HEK293 (cell line): ENCODE measurements around the gene HEPHL1.

Source experiments
- KLF10 ChIP-seq: fragments of 450-650 bp; IDR thresholded peaks from 2 replicates; pipeline ENCODE4 v1.5.1; 2018; ENCODE audit warnings: missing biosample characterization, mild to moderate bottlenecking, missing genetic modification characterization
- SP2 ChIP-seq: fragments of 450-650 bp; formaldehyde crosslinking; IDR thresholded peaks from 2 replicates; pipeline ENCODE4 v1.5.1; 2016; ENCODE audit warnings: missing biosample characterization, missing genetic modification characterization
- TCF7L2 ChIP-seq: IDR thresholded peaks from 2 replicates; pipeline ENCODE4 v1.6.1; 2011; ENCODE audit warnings: low read depth, mild to moderate bottlenecking, inconsistent platforms, low read length, moderate library complexity, borderline replicate concordance
- ZBTB8A ChIP-seq: fragments of 450-650 bp; formaldehyde crosslinking; IDR thresholded peaks from 2 replicates; pipeline ENCODE4 v1.5.1; 2016; ENCODE audit warnings: missing biosample characterization, missing genetic modification characterization
- ZNF24 ChIP-seq: fragments of 450-650 bp; formaldehyde crosslinking; IDR thresholded peaks from 2 replicates; pipeline ENCODE4 v1.5.1; 2016; ENCODE audit warnings: missing biosample characterization, missing genetic modification characterization
- ZNF514 ChIP-seq: fragments of 450-650 bp; formaldehyde crosslinking; IDR thresholded peaks from 2 replicates; pipeline ENCODE4 v1.5.1; 2016; ENCODE audit warnings: missing biosample characterization, missing genetic modification characterization
- TF ChIP-seq, protein P1 (sequence below): fragments of 450-650 bp; formaldehyde crosslinking; IDR thresholded peaks from 2 replicates; pipeline ENCODE4 v1.5.1; 2016; ENCODE audit warnings: missing biosample characterization, missing genetic modification characterization
- TF ChIP-seq, protein P2 (sequence below): fragments of 450-650 bp; formaldehyde crosslinking; IDR thresholded peaks from 2 replicates; pipeline ENCODE4 v1.5.1; 2017; ENCODE audit warnings: missing biosample characterization, mild to moderate bottlenecking, missing genetic modification characterization, moderate library complexity

DNA sequence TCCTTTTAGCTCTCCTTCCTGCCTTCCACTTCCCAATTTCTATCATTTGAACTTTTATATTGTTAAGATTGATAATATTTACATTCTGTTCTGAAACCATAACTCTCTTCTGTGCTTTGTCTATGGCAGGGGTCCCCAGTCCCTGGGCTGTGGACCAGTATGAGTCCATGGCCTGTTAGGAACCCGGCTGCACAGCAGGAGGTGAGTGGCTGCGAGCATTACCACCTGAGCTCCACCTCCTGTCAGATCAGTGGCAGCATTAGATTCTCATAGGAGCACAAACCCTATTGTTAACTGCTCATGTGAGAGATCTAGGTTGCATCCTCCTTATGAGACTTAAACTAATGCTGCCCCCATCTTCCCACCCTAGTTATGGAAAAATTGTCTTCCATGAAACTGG, 48.4 kb upstream of the HEPHL1 start:
- TF ChIP-seq TCF7L2, result no peak
- TF ChIP-seq, protein P1, sequence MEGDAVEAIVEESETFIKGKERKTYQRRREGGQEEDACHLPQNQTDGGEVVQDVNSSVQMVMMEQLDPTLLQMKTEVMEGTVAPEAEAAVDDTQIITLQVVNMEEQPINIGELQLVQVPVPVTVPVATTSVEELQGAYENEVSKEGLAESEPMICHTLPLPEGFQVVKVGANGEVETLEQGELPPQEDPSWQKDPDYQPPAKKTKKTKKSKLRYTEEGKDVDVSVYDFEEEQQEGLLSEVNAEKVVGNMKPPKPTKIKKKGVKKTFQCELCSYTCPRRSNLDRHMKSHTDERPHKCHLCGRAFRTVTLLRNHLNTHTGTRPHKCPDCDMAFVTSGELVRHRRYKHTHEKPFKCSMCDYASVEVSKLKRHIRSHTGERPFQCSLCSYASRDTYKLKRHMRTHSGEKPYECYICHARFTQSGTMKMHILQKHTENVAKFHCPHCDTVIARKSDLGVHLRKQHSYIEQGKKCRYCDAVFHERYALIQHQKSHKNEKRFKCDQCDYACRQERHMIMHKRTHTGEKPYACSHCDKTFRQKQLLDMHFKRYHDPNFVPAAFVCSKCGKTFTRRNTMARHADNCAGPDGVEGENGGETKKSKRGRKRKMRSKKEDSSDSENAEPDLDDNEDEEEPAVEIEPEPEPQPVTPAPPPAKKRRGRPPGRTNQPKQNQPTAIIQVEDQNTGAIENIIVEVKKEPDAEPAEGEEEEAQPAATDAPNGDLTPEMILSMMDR (tag by site-specific recombination), result no peak
- TF ChIP-seq ZBTB8A (tag by site-specific recombination), result no peak
- no peak for TF ChIP-seq ZNF514 (tag by site-specific recombination)
- TF ChIP-seq KLF10 (tag by site-specific recombination), result no peak
- TF ChIP-seq, protein P2, sequence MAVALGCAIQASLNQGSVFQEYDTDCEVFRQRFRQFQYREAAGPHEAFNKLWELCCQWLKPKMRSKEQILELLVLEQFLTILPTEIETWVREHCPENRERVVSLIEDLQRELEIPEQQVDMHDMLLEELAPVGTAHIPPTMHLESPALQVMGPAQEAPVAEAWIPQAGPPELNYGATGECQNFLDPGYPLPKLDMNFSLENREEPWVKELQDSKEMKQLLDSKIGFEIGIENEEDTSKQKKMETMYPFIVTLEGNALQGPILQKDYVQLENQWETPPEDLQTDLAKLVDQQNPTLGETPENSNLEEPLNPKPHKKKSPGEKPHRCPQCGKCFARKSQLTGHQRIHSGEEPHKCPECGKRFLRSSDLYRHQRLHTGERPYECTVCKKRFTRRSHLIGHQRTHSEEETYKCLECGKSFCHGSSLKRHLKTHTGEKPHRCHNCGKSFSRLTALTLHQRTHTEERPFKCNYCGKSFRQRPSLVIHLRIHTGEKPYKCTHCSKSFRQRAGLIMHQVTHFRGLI (tag by site-specific recombination), result no peak
- TF ChIP-seq ZNF24 (tag by site-specific recombination), result no peak
- no peak for TF ChIP-seq SP2 (tag by site-specific recombination)
